ENCODE measurements around the gene CISTR.

DNA sequence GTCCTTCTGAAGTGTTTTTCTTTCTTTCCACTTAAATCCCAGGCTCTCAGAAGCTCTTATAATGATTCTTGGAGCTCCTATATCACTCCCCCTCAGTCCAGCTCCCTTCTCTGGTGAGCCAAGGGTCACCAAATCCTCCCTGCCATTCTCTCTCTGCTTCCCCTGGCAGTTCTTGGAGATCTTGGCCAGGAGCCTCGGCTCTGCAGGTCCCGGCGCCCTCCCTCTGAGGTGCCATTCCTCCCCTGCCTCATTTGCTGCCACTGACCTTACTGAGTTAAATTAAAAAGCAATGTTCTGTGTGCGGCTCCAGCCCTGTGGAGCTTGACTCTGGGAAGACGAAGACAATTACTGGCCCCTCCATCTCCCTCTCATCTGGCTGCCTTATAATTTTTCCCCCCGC is 7.0 kb downstream of the CISTR start:
- TF ChIP-seq, protein P1, sequence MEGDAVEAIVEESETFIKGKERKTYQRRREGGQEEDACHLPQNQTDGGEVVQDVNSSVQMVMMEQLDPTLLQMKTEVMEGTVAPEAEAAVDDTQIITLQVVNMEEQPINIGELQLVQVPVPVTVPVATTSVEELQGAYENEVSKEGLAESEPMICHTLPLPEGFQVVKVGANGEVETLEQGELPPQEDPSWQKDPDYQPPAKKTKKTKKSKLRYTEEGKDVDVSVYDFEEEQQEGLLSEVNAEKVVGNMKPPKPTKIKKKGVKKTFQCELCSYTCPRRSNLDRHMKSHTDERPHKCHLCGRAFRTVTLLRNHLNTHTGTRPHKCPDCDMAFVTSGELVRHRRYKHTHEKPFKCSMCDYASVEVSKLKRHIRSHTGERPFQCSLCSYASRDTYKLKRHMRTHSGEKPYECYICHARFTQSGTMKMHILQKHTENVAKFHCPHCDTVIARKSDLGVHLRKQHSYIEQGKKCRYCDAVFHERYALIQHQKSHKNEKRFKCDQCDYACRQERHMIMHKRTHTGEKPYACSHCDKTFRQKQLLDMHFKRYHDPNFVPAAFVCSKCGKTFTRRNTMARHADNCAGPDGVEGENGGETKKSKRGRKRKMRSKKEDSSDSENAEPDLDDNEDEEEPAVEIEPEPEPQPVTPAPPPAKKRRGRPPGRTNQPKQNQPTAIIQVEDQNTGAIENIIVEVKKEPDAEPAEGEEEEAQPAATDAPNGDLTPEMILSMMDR (conservative IDR thresholded peaks at IDR 0.05 in 1 of 2, IDR thresholded peaks at IDR 0.05 in 1 of 2; ENCODE audit: low read depth in 1 of 2, low read length in 2 of 2) = no peak
- no peak for TF ChIP-seq EZH2 (IDR thresholded peaks at IDR 0.05; ENCODE audit: low read length, missing control alignments)

Measured in fibroblast of lung (primary cell).